Adrenal gland (tissue), 12 donors: ENCODE results near the gene ADM2. TPM values are rescaled to one million over a fixed set of nuclear protein-coding genes. Genes with fewer than 3 reads are reported as not detected.

ENCODE experiments used
- DNase-seq, 7 donors: peaks; one replicate each; pipeline ENCODE4 v3.0.0-alpha.2; 2019 to 2020
- H3K27ac ChIP-seq, 5 donors: fragments of 200-600 bp; sonication (generic) in 4 of 5; 1 replicate in 3 of 5; 2 replicates in 2 of 5; pipeline versions ENCODE4 v1.5.1 to v1.8.0; 2016 to 2020; ENCODE audit warnings: mild to moderate bottlenecking in 1 of 5
- H3K27me3 ChIP-seq: fragments of 200-600 bp; 2 replicates; pipeline ENCODE4 v1.8.0; 2021
- H3K36me3 ChIP-seq, 2 donors: fragments of 200-600 bp; replicated peaks in 1 of 2; 1 replicate in 1 of 2; 2 replicates in 1 of 2; pipeline versions ENCODE4 v1.5.1 to v1.8.0; 2018 to 2022
- H3K4me1 ChIP-seq, 2 donors: fragments of 200-600 bp; replicated peaks in 1 of 2; 1 replicate in 1 of 2; 2 replicates in 1 of 2; pipeline versions ENCODE4 v1.5.1 to v1.8.0; 2018 to 2021
- H3K4me3 ChIP-seq, 4 donors: fragments of 200-600 bp; sonication (generic) in 3 of 4; one replicate each; pipeline ENCODE4 v1.5.1; 2016 to 2018
- H3K9me3 ChIP-seq, 3 donors: fragments of 200-600 bp; sonication (generic) in 1 of 3; replicated peaks in 1 of 3; 1 replicate in 2 of 3; 2 replicates in 1 of 3; pipeline versions ENCODE4 v1.5.1 to v1.8.0; 2016 to 2021
- CTCF ChIP-seq, 6 experiments: fragments of 450-650 bp in 4 of 6; fragments of 200-600 bp in 2 of 6; sonication (generic) in 1 of 6; IDR thresholded peaks; 1 replicate in 5 of 6; 2 replicates in 1 of 6; pipeline versions ENCODE4 v1.5.1 to v1.8.0; 2016 to 2021; ENCODE audit warnings: antibody characterized with exemption in 6 of 6, mild to moderate bottlenecking in 2 of 6, moderate library complexity in 1 of 6
- POLR2A ChIP-seq, 2 donors: fragments of 450-650 bp; IDR thresholded peaks; one replicate each; pipeline ENCODE4 v1.6.1; 2017; ENCODE audit warnings: antibody characterized with exemption in 2 of 2, mild to moderate bottlenecking in 2 of 2, moderate library complexity in 1 of 2
- WGBS, 4 donors: extraction: QIAGEN DNeasy Blood & Tissue Kit in 2 of 4; methylation state at CpG; one replicate each; pipeline versions ENCODE4 v1.1.5 to v1.1.7; 2013 to 2017; 5-methylcytosine and 5-hydroxymethylcytosine counted together
- intact Hi-C, 2 donors: fragments of 100-400 bp; cut with DNase I; formaldehyde crosslinking; loops; one replicate each; pipeline versions ENCODE4 v1.14.1 to v1.15.0; 2022 to 2023
- polyA plus RNA-seq, 3 donors: library from polyadenylated mRNA; stranded (reverse); fragments of 200-250 nt in 2 of 3; fragments of 350-450 nt in 1 of 3; fragmentation: Illumina TruSeq in 1 of 3; extraction: RNeasy Lipid Tissue Mini Kit (QIAGEN cat#74804) in 1 of 3; gene quantifications; one replicate each; pipeline ENCODE4 v1.2.3, GENCODE V29; 2013 to 2014
- total RNA-seq, 9 donors: library from RNA; depleted of rRNA in 4 of 9; stranded (reverse); fragments of >200 nt in 4 of 9; fragments of 120-200 nt in 1 of 9; fragmentation: NEBNext Ultra II Directional in 1 of 9; extraction: Animal tissue kit (Norgen Biotek cat#: 25700) in 1 of 9; gene quantifications; one replicate each; pipeline versions ENCODE4 v1.1.0 to v1.2.4, GENCODE V29; 2013 to 2023
- donor health status: healthy with polysubstance abuse.
- donor health status: Bipolar disorder and iron deficiency.
- donor health status: DM: yes; HTN: yes; CAD: no.
- donor health status: DM: no; HTN: no; CAD: no.
- donor health status: DM: no; HTN: no; CAD: no.
- donor health status: DM: yes; HTN: yes; CAD: no.

ADM2 gene
- total and polyA plus RNA-seq, 12 donors, result 0.07 to 0.54 (median 0.25) TPM; not detected in 5

GRCh38 chr22:50482107-50483074 is 1.0 kb downstream of the ADM2 start:
- H3K4me1 ChIP-seq, result peaks cover 0 to 14% of the 10 kb centered on the region in 2 donors
- H3K36me3 ChIP-seq, result no peaks in the 10 kb centered on the region
- no peak for TF ChIP-seq CTCF (IDR thresholded peaks at IDR 0.05)
- no peak for TF ChIP-seq POLR2A (IDR thresholded peaks at IDR 0.05)
- H3K9me3 ChIP-seq, result no peaks in the 10 kb centered on the region
- intact Hi-C loops, result no loop called here
- H3K27me3 ChIP-seq, result peaks cover 36% of the 10 kb centered on the region
- 70 to 78% (median 76%) methylated on average over 8 to 35 of the region's 35 CpGs for WGBS, 4 donors
- no peak overlapping the region for H3K4me3 ChIP-seq
- no peak overlapping the region for H3K27ac ChIP-seq
- no peak for DNase-seq

- 70 to 86% (median 81%) methylated on average over 3 to 10 of the region's 10 CpGs for WGBS, 4 donors
- H3K27me3 ChIP-seq, result peaks cover 36% of the 10 kb centered on the region
- no peak for TF ChIP-seq POLR2A (IDR thresholded peaks at IDR 0.05)
- TF ChIP-seq CTCF (IDR thresholded peaks at IDR 0.05), result no peak
Measured at GRCh38 chr22:50483106-50483505, 1.8 kb downstream of the ADM2 start.

GRCh38 chr22:50483556-50483955 is 2.2 kb downstream of the ADM2 start:
- Histone ChIP-seq H3K4me1 (peaks cover 0 to 14% of the 10 kb centered on the region in 2 donors), H3K27me3 (peaks cover 36% of the 10 kb centered on the region), H3K36me3 (no peaks in the 10 kb centered on the region), H3K4me3 (no peak overlapping the region), H3K9me3 (no peaks in the 10 kb centered on the region), H3K27ac (no peak overlapping the region)
- WGBS, 4 donors, result 81 to 95% (median 87%) methylated on average over 4 to 8 of the region's 8 CpGs
- TF ChIP-seq CTCF (IDR thresholded peaks at IDR 0.05) (no peak), POLR2A (IDR thresholded peaks at IDR 0.05) (no peak)
- no peak for DNase-seq
- intact Hi-C loops, result no loop called here

More at GRCh38 chr22:50483106-50483505, 1.8 kb downstream of the ADM2 start:
- no peaks in the 10 kb centered on the region for H3K9me3 ChIP-seq
- H3K27ac ChIP-seq, result no peak overlapping the region
- no peak overlapping the region for H3K4me3 ChIP-seq
- no peaks in the 10 kb centered on the region for H3K36me3 ChIP-seq
- intact Hi-C loops, result no loop called here
- H3K4me1 ChIP-seq, result peaks cover 0 to 14% of the 10 kb centered on the region in 2 donors
- DNase-seq, result no peak

- H3K36me3 ChIP-seq, result no peaks in the 10 kb centered on the region
- no peak for DNase-seq
- TF ChIP-seq CTCF (IDR thresholded peaks at IDR 0.05) (no peak), POLR2A (IDR thresholded peaks at IDR 0.05) (no peak)
- WGBS, 4 donors, result 81 to 88% (median 86%) methylated on average over 12 to 31 of the region's 31 CpGs
- H3K9me3 ChIP-seq, result no peaks in the 10 kb centered on the region
- no peak overlapping the region for H3K27ac ChIP-seq
- intact Hi-C loops, result no loop called here
- H3K27me3 ChIP-seq, result peaks cover 36% of the 10 kb centered on the region
- H3K4me3 ChIP-seq, result no peak overlapping the region
- H3K4me1 ChIP-seq, result peaks cover 0 to 14% of the 10 kb centered on the region in 2 donors
Measured at GRCh38 chr22:50483977-50484853, 2.9 kb downstream of the ADM2 start.
